ENCODE data around the gene CABP1.
"Not testable (repeated sequence)": the region's sequence is repeated elsewhere in the genome, so short reads cannot be mapped to it uniquely, and the experiment has no call there.

Gene CABP1

DNA sequence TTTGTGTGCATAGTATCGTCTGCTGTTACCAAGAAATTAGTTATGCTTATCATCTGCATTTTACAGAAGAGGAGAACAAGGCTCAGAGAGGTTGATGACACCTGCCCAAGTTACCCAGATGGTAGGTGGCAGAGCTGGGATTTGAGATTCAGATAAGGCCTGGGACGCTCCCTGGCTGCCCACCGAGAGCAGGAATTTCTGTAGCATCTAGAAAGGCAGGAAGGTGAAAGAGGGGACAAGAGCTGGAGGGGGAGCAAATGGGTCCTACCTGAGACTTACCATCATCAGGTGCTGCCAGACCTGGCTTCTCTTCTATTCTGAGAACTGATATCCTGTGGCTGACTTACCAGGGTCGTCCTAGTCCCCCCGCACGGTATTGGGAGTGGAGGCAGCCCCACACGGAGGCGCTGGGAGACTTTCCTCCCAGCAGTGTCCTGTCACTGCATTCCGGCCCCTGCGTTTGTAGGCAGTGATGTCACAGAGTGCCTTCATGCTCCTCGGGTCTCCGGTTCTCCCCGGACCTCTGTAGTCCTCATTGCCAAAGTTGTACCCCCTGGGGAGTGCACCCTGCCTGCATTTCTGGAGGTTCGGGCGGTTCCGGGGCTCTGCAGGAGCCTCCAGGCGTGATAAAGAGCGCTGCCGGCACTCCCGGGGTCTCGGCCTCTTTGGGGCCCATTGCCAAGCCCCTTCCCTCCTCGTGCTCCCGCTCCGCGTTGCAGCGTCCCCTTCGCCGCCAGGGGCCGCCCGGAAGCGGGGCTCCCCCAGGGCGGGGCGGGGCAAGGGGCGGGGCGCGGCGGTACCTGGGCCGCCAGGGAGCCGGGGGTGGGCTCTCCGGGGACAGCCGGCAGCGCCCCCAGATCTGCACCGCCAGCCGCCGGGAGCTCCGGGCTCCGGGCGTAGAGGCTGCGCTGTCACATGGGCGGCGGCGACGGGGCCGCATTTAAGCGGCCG lies at the start of gene CABP1:
Gene CABP1, plus strand, starts transcription at position 856 of the 951 bp plus-strand sequence. Its CDS starts 60 bp downstream, at position 916.
- Histone ChIP-seq H3K4me3 (peak within 1 kb of the TSS; percentile 75), H3K9ac (ENCODE audit: insufficient read length) (no peak within 1 kb of the TSS), H3K27ac (no peak within 1 kb of the TSS), H3K36me3 (ENCODE audit: insufficient read depth, low read length) (no peaks in the 10 kb centered on the region), H3K9me3 (ENCODE audit: low read depth, low read length) (no peaks in the 10 kb centered on the region)
- no peak for TF ChIP-seq EZH2 (IDR thresholded peaks at IDR 0.05)
- no peak for TF ChIP-seq FOXP2 (optimal IDR thresholded peaks at IDR 0.05; ENCODE audit: control extremely low read depth, extremely low read length, insufficient read depth)
- no peak for DNase-seq (ENCODE audit: low read depth, low spot score)

DNA sequence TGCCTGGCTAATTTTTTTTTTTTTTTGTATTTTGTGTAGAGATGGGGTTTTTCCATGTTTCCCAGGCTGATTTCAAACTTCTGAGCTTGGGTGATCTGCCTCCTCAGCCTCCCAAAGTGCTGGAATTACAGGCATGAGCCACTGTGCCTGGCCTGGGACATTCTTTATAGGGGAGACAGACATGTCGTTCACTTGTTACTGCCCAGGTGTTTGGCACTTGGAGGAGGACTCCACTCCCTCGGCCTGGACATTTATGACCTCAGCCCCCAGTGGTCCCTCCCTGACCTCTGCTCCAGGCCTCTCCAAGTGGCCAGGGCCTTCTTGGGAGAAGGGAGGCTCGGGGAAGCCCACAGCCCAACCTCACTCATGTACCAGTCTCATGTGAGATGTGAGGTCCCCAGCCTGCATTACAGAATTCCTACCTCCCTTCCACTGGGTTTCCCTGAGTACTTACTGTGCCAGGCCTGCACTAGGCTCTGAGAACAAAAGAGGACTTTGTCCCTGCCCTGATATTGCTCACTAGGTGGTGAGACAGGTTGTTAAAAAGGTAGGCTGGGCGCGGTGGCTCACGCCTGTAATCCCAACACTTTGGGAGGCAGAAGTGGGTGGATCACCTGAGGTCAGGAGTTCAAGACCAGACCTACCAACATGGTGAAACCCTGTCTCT lies 49.6 kb upstream of the CABP1 start:
- no peak for TF ChIP-seq EZH2 (IDR thresholded peaks at IDR 0.05)
- Histone ChIP-seq H3K27ac (no peak overlapping the region), H3K4me3 (no peak overlapping the region), H3K9ac (ENCODE audit: insufficient read length) (no peak overlapping the region), H3K9me3 (ENCODE audit: low read depth, low read length) (no peaks in the 10 kb centered on the region), H3K36me3 (ENCODE audit: insufficient read depth, low read length) (no peaks in the 10 kb centered on the region)
- no peak for DNase-seq (ENCODE audit: low read depth, low spot score)

DNA sequence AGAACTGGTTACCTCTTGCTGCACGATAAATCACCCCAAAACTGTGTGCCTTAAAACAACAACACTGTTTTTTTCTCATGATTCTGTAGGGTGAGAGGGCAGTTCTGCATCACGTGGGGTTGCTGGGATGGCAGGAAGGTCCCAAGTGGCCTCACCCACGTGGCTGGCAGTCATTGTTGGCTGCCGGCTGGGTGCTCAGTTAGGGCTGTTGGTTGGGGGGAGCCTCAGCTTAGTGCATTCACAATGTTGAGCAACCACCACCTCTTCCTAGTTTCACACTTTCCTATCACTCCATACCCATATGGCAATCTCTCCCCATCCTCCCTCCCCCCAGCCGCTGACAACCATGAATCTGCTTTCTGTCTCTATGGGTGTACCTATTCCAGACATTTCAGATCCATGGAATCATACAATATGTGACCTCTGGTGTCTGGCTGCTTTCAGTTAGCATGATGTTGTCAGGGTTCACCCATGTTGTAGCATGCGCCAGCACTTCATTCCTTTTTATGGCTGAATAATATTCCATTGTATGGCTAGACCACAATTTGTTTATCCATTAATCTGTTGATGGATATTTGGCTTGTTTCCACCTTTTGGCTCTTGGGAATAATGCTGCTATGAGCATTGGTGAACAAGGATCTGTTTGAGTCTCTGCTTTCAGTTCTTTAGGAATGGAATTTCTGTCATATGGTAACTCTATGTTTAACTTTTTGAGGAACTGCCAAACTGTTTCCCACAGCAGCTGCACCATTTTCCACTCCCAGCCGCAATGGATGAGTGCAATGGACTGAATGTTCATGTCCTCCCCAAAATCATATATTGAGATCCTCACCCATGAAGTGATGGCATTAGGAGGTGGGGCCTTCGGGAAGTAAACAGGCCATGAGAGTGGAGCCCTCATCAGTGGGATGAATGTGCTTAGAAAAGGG lies 48.0 kb upstream of the CABP1 start:
- Histone ChIP-seq H3K9ac (ENCODE audit: insufficient read length) (no peak overlapping the region), H3K36me3 (ENCODE audit: insufficient read depth, low read length) (no peaks in the 10 kb centered on the region), H3K9me3 (ENCODE audit: low read depth, low read length) (no peaks in the 10 kb centered on the region), H3K27ac (no peak overlapping the region), H3K4me3 (no peak overlapping the region)
- DNase-seq (ENCODE audit: low read depth, low spot score), result no peak
- TF ChIP-seq FOXP2 (optimal IDR thresholded peaks at IDR 0.05; ENCODE audit: control extremely low read depth, extremely low read length, insufficient read depth), result no peak
- no peak for TF ChIP-seq EZH2 (IDR thresholded peaks at IDR 0.05)
- TF ChIP-seq POLR2AphosphoS5 (IDR thresholded peaks at IDR 0.05; ENCODE audit: borderline replicate concordance, low read depth, low read length), result no peak

DNA sequence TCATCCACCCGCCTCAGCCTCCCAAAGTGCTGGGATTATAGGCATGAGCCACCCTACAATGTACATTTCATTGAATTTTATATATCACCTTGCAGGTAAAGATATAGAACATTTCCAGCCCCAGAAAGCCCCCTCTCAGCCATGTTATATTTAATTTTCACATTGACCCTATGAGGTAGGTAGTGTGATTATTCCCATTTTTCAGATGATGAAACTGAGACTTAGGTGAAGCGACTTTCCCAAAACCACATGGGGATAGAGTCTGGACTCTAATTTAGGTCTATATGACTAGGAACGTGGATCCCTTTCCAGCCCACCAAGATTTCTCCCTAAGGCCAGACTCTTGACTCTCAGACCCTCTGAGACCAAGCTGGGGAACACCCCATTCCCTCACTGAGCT lies 43.5 kb upstream of the CABP1 start:
- no peak for TF ChIP-seq POLR2AphosphoS5 (IDR thresholded peaks at IDR 0.05; ENCODE audit: borderline replicate concordance, low read depth, low read length)
- TF ChIP-seq FOXP2 (optimal IDR thresholded peaks at IDR 0.05; ENCODE audit: control extremely low read depth, extremely low read length, insufficient read depth), result no peak
- TF ChIP-seq EZH2 (IDR thresholded peaks at IDR 0.05), result no peak

DNA sequence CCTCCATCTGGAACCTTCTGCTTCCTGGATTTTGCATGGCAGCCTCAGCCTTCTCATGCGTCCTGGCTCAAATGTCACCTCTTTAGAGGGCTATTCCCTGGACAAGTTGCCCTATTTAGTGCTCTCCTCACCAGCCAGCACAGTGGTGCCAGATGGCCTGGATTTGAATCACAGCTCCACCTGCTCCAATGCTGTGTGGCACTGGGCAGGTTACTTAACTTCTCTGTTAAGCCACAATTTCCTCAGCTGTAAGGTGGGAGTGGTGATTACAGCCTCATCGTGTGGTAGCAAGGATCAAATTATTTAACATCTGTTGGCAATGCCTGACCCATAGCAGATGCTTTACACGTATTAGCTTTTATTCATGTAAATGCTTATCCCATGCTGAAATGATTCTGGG lies 42.6 kb upstream of the CABP1 start:
- Histone ChIP-seq H3K4me3 (no peak overlapping the region), H3K9me3 (ENCODE audit: low read depth, low read length) (no peaks in the 10 kb centered on the region), H3K9ac (ENCODE audit: insufficient read length) (no peak overlapping the region), H3K27ac (no peak overlapping the region), H3K36me3 (ENCODE audit: insufficient read depth, low read length) (no peaks in the 10 kb centered on the region)
- no peak for DNase-seq (ENCODE audit: low read depth, low spot score)
- no peak for TF ChIP-seq POLR2AphosphoS5 (IDR thresholded peaks at IDR 0.05; ENCODE audit: borderline replicate concordance, low read depth, low read length)

More for the DNA sequence above, 43.5 kb upstream of the CABP1 start:
- H3K36me3 ChIP-seq (ENCODE audit: insufficient read depth, low read length), result no peaks in the 10 kb centered on the region
- no peak overlapping the region for H3K4me3 ChIP-seq
- no peak overlapping the region for H3K27ac ChIP-seq
- no peak overlapping the region for H3K9ac ChIP-seq (ENCODE audit: insufficient read length)
- H3K9me3 ChIP-seq (ENCODE audit: low read depth, low read length), result no peaks in the 10 kb centered on the region
- DNase-seq (ENCODE audit: low read depth, low spot score), result no peak

DNA sequence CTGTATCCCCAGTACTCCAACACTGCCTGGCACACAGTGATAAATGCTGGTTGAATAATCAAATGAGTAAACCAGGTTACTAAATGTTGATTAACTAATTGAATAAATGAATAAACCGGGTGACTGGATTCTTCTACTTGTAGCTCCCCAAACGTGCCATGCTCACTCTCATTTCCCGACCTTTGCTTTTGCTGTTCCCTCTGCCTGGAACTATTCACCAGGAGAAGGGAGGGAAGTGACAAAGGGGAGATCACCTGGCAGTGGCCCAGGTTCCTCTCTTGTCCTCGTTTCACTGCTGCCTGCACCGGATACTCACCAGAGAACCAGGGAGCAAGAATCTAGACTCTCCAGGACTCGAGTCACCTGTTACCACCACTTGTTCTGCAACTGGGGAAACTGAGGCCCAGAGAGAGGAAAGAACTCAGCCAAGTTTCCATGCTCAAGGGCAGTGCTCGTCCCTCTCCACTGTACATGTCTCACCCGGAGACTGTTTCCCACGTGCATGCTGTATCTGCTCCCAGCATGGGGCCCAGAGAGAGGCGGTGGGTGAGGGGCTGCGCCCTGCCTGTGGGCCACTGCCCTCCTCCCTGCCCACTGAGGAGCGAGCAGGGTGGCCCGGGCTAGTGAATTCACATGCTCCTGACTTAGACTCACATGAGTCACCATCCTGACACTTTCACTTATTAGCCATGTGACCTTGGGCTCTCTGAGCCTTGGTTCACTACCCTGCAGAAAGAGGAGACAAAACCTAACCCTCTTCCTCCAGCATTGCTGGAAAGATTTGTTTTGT lies 41.6 kb upstream of the CABP1 start:
- Histone ChIP-seq H3K9me3 (ENCODE audit: low read depth, low read length) (no peaks in the 10 kb centered on the region), H3K4me3 (no peak overlapping the region), H3K27ac (no peak overlapping the region), H3K9ac (ENCODE audit: insufficient read length) (no peak overlapping the region), H3K36me3 (ENCODE audit: insufficient read depth, low read length) (no peaks in the 10 kb centered on the region)
- DNase-seq (ENCODE audit: low read depth, low spot score), result no peak
- TF ChIP-seq EZH2 (IDR thresholded peaks at IDR 0.05) (no peak), POLR2AphosphoS5 (IDR thresholded peaks at IDR 0.05; ENCODE audit: borderline replicate concordance, low read depth, low read length) (no peak), FOXP2 (optimal IDR thresholded peaks at IDR 0.05; ENCODE audit: control extremely low read depth, extremely low read length, insufficient read depth) (no peak)

DNA sequence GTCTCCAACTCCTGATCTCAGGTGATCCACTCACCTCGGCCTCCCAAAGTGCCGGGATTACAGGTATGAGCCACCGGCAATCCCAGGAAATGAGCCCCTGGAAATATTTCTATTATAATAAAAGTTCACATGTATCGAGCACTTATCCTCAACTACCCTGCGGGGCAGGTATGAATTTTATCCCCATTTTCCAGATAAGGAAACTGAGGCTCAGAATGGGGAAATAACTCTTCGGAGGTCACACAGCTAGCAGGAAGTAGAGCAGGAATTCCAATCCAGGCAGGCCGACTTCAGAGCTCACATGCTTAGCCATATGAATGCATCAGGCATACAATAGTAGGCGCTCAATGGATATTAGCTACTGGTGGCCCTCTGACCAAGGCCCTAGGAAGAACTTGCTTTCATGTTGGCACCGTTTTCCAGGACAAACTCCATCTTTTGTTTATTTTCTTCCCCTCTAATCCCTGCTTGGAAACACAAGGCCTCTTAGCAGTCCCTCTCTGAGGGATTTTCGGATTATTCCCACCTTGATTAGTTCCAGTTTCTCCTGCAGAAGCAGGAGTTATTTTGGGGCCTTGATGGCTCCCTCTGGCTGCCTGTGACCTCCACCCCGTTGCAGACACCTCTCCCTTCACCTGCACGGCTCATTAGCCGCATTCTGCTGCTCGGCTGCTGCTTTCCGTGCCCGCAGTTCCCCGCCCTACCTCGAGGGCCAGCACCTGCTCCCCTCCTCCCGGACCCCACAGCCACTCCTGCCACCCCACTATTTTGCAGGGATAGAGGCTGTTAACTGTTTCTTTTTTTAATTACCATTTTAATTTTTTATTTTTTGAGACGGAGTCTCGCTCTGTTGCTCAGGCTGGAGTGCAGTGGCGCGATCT lies 40.5 kb upstream of the CABP1 start:
- no peaks in the 10 kb centered on the region for H3K9me3 ChIP-seq (ENCODE audit: low read depth, low read length)
- TF ChIP-seq EZH2 (IDR thresholded peaks at IDR 0.05) (no peak), FOXP2 (optimal IDR thresholded peaks at IDR 0.05; ENCODE audit: control extremely low read depth, extremely low read length, insufficient read depth) (no peak), POLR2AphosphoS5 (IDR thresholded peaks at IDR 0.05; ENCODE audit: borderline replicate concordance, low read depth, low read length) (no peak)
- H3K27ac ChIP-seq, result no peak overlapping the region
- no peak overlapping the region for H3K4me3 ChIP-seq
- no peak overlapping the region for H3K9ac ChIP-seq (ENCODE audit: insufficient read length)
- no peak for DNase-seq (ENCODE audit: low read depth, low spot score)
- H3K36me3 ChIP-seq (ENCODE audit: insufficient read depth, low read length), result no peaks in the 10 kb centered on the region

DNA sequence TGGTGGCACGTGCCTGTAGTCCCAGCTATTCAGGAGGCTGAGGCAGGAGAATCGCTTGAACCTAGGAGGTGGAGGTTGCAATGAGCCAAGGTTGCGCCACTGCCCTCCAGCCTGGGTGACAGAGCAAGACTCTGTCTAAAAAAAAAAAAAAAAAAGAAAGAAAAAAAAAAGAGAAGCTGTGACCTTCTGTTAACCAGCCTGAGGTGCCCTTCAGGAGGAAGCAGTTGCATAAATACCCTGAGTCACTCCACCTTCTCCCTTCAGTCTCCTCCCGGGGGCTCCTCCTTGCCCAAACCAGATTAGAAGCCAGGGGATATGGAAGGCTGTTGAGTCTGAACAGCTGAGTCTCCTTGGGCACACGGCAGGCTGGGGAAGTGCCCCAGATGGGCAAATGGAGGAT lies 38.0 kb upstream of the CABP1 start:
- H3K4me3 ChIP-seq; H3K9me3 ChIP-seq (ENCODE audit: low read depth, low read length); H3K9ac ChIP-seq (ENCODE audit: insufficient read length); H3K27ac ChIP-seq; DNase-seq (ENCODE audit: low read depth, low spot score); H3K36me3 ChIP-seq (ENCODE audit: insufficient read depth, low read length): not testable (repeated sequence)

Measured in SK-N-MC (cell line).